ENCODE data around the gene OTUD3. TPM values are rescaled to one million over a fixed set of nuclear protein-coding genes. Genes with fewer than 3 reads are reported as not detected.
A peak's percentile ranks its signal among the peaks of the same experiment; 100 is the strongest.
"Not testable (repeated sequence)": the region's sequence is repeated elsewhere in the genome, so short reads cannot be mapped to it uniquely, and the experiment has no call there.

Gene OTUD3
- 10.0 and 12.6 TPM in 2 replicates for total RNA-seq

DNA sequence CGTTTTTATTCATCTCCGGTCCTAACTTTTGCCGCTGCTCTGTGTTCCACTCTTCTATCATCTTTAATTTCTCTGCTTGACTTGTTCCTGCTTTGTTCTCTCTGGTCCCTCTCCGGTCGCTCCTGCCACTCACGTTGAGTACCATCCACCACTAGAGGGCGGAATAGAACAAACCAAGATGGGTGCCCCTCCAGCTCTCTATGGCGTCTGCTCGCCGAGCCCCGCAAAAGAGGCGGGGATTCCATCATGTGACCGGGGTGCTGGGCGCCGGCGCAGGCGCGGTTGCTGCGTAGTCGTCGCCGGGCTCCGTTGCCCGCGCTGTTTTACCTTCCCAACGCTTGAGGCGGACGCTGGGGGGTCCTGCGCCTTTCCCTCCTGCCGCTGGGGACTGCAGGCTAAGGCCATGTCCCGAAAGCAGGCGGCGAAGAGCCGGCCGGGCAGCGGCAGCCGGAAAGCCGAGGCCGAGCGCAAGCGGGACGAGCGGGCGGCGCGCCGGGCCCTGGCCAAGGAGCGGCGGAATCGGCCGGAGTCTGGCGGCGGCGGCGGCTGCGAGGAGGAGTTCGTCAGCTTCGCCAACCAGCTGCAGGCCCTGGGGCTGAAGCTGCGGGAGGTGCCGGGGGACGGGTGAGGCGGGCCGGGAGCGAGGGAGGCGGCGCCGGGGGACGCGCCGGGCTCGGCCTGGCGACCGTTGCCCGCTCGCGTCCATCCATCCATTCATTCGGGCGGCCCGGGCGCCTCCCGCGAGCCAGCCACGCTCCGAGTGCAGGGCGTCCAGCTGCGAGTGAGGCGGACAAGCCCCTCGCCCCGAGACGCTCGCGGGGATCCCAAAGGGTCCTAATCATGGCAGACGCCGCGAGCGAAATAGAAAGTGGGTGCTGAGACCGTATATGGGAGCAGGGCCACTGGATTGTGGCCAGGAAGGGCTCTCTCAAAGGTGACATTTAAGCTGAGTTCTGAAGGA is at the start of gene OTUD3:
TSS of gene OTUD3 (plus strand) at position 285 of the 961 bp plus-strand sequence. CDS start at position 404, 119 bp downstream.
- H3K4me3 Mint-ChIP-seq (ENCODE audit: low read depth): peak within 1 kb of the TSS; percentile 83
- H3K27me3 Mint-ChIP-seq (ENCODE audit: low read depth): peaks cover 5% of the 10 kb centered on the region
- H3K9me3 Mint-ChIP-seq: no peaks in the 10 kb centered on the region
- H3K36me3 Mint-ChIP-seq (ENCODE audit: low read depth): peaks cover 2% of the 10 kb centered on the region
- intact Hi-C loops (cut with micrococcal nuclease): no loop called here
- H3K27ac Mint-ChIP-seq: peak within 1 kb of the TSS; percentile 60
- peak; percentile 95 for DNase-seq (ENCODE audit: low spot score)
- peaks cover 27% of the 10 kb centered on the region for H3K4me1 Mint-ChIP-seq (ENCODE audit: low read depth)

- DNase-seq (ENCODE audit: low spot score): no peak
- Mint-ChIP-seq H3K36me3 (ENCODE audit: low read depth) (no peaks in the 10 kb centered on the region), H3K9me3 (no peaks in the 10 kb centered on the region), H3K27ac (no peak overlapping the region), H3K27me3 (ENCODE audit: low read depth) (peaks cover 13% of the 10 kb centered on the region), H3K4me3 (ENCODE audit: low read depth) (no peak overlapping the region), H3K4me1 (ENCODE audit: low read depth) (no peaks in the 10 kb centered on the region)
- intact Hi-C loops (cut with micrococcal nuclease): no loop called here
Observed at GRCh38 chr1:19835578-19835977, 46.6 kb upstream of the OTUD3 start.

- no peaks in the 10 kb centered on the region for H3K9me3 Mint-ChIP-seq
- intact Hi-C loops (cut with micrococcal nuclease): no loop called here
- no peaks in the 10 kb centered on the region for H3K4me1 Mint-ChIP-seq (ENCODE audit: low read depth)
- no peaks in the 10 kb centered on the region for H3K36me3 Mint-ChIP-seq (ENCODE audit: low read depth)
- no peak overlapping the region for H3K4me3 Mint-ChIP-seq (ENCODE audit: low read depth)
- no peak overlapping the region for H3K27ac Mint-ChIP-seq
- no peak for DNase-seq (ENCODE audit: low spot score)
- H3K27me3 Mint-ChIP-seq (ENCODE audit: low read depth): peaks cover 10% of the 10 kb centered on the region
Observed at GRCh38 chr1:19837866-19838265, 44.3 kb upstream of the OTUD3 start.

DNA sequence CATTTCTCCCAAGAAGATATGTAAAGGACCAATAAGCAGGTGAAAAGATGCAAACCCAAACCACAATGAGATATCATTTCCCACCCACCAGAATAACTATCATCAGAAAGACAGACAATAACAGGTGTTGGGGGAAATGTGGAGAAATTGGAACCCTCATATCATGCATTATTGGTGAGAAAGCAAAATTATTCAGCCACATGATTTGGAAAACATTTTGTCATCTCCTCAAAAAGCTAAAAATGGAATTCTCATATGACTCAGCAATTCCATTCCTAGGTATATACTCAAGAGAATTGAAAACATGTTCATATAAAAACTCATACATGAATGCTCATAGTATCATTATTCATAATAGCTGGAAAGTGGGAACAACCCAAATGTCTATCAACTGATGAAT is 42.0 kb upstream of the OTUD3 start:
- H3K9me3 Mint-ChIP-seq: no peaks in the 10 kb centered on the region
- H3K36me3 Mint-ChIP-seq (ENCODE audit: low read depth): no peaks in the 10 kb centered on the region
- H3K27ac Mint-ChIP-seq: no peak overlapping the region
- no peak for DNase-seq (ENCODE audit: low spot score)
- H3K27me3 Mint-ChIP-seq (ENCODE audit: low read depth): peaks cover 16% of the 10 kb centered on the region
- intact Hi-C loops (cut with micrococcal nuclease): no loop called here
- no peak overlapping the region for H3K4me3 Mint-ChIP-seq (ENCODE audit: low read depth)
- H3K4me1 Mint-ChIP-seq (ENCODE audit: low read depth): no peaks in the 10 kb centered on the region

GRCh38 chr1:19844731-19845495 is 37.3 kb upstream of the OTUD3 start:
- intact Hi-C loops (cut with micrococcal nuclease): no loop called here
- Mint-ChIP-seq H3K9me3 (no peaks in the 10 kb centered on the region), H3K27ac (no peak overlapping the region), H3K4me3 (ENCODE audit: low read depth) (no peak overlapping the region), H3K4me1 (ENCODE audit: low read depth) (no peaks in the 10 kb centered on the region), H3K27me3 (ENCODE audit: low read depth) (peaks cover 14% of the 10 kb centered on the region), H3K36me3 (ENCODE audit: low read depth) (no peaks in the 10 kb centered on the region)
- no peak for DNase-seq (ENCODE audit: low spot score)

DNA sequence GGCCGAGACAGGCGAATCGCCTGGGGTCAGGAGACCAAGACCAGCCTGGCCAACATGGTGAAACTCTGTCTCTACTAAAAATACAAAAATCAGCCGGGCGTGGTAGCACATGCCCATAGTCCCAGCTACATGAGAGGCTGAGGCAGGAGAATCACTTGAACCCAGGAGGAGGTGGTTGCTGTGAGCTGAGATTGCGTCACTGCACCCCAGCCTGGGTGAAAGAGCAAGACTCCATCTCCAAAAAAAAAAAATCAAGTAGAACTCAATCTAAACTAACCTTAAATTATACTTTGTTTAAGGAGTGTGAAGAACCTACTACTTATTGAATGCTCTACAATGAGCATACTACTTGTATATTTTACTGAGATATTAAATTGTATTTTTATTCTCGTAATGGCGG is 36.6 kb upstream of the OTUD3 start:
- no peak for DNase-seq (ENCODE audit: low spot score)
- Mint-ChIP-seq H3K4me3 (ENCODE audit: low read depth) (no peak overlapping the region), H3K36me3 (ENCODE audit: low read depth) (no peaks in the 10 kb centered on the region), H3K4me1 (ENCODE audit: low read depth) (no peaks in the 10 kb centered on the region), H3K27ac (no peak overlapping the region), H3K9me3 (no peaks in the 10 kb centered on the region), H3K27me3 (ENCODE audit: low read depth) (peaks cover 14% of the 10 kb centered on the region)
- intact Hi-C loops (cut with micrococcal nuclease): no loop called here

- DNase-seq (ENCODE audit: low spot score): no peak
- no peak overlapping the region for H3K4me3 Mint-ChIP-seq (ENCODE audit: low read depth)
- H3K36me3 Mint-ChIP-seq (ENCODE audit: low read depth): no peaks in the 10 kb centered on the region
- peaks cover 14% of the 10 kb centered on the region for H3K27me3 Mint-ChIP-seq (ENCODE audit: low read depth)
- no peaks in the 10 kb centered on the region for H3K4me1 Mint-ChIP-seq (ENCODE audit: low read depth)
- intact Hi-C loops (cut with micrococcal nuclease): no loop called here
- no peaks in the 10 kb centered on the region for H3K9me3 Mint-ChIP-seq
- no peak overlapping the region for H3K27ac Mint-ChIP-seq
Observed at GRCh38 chr1:19846338-19846737, 35.9 kb upstream of the OTUD3 start.

GRCh38 chr1:19847334-19847733 is 34.9 kb upstream of the OTUD3 start:
- H3K4me1 Mint-ChIP-seq (ENCODE audit: low read depth); H3K9me3 Mint-ChIP-seq; DNase-seq (ENCODE audit: low spot score); intact Hi-C loops (cut with micrococcal nuclease); H3K27ac Mint-ChIP-seq; H3K4me3 Mint-ChIP-seq (ENCODE audit: low read depth); H3K36me3 Mint-ChIP-seq (ENCODE audit: low read depth): not testable (repeated sequence)
- H3K27me3 Mint-ChIP-seq (ENCODE audit: low read depth): peaks cover 14% of the 10 kb centered on the region

DNA sequence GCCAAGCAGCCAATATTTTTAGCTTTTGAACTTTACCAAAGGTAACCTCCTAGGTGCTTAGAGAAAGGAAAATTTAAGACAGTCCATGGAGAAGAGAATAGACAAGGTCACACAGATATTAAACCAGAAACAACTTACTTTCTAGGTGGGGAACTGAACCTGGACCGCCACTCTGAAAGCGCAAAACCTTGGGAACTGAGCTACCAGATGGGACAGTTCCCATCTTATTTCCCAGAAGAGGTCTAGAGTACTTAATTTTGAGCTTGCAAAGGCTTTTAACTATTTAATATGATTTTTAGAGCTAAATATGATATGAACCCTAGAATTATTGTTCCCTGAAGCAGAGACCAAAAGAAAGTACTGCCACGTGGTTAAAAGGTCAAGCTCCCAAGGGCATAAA is 32.9 kb upstream of the OTUD3 start:
- H3K4me3 Mint-ChIP-seq (ENCODE audit: low read depth); H3K27ac Mint-ChIP-seq; H3K4me1 Mint-ChIP-seq (ENCODE audit: low read depth); intact Hi-C loops (cut with micrococcal nuclease); H3K9me3 Mint-ChIP-seq; H3K36me3 Mint-ChIP-seq (ENCODE audit: low read depth); DNase-seq (ENCODE audit: low spot score): not testable (repeated sequence)
- H3K27me3 Mint-ChIP-seq (ENCODE audit: low read depth): peaks cover 14% of the 10 kb centered on the region

DNA sequence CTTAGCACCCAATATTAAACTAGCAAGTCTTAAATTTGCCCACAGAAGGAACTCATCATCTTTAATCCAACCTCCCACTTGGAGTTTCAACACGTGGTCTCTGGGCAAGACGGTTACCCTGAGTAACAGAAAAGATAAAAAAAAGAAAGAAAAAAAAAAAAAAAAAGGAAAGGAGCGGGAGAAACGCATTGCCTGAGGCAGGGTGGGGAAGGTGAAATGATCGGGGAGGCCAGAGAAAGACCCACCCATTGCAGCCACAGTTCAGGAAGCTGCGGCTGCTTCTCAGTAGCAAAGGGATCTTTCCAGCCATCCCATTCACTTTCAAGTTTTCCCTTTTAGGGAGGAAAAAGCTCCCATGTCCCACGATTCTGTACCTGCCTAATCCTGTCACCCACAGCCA is 32.0 kb upstream of the OTUD3 start:
- H3K27ac Mint-ChIP-seq: no peak overlapping the region
- no peak overlapping the region for H3K4me3 Mint-ChIP-seq (ENCODE audit: low read depth)
- no peaks in the 10 kb centered on the region for H3K36me3 Mint-ChIP-seq (ENCODE audit: low read depth)
- H3K9me3 Mint-ChIP-seq: no peaks in the 10 kb centered on the region
- intact Hi-C loops (cut with micrococcal nuclease): no loop called here
- H3K4me1 Mint-ChIP-seq (ENCODE audit: low read depth): no peaks in the 10 kb centered on the region
- H3K27me3 Mint-ChIP-seq (ENCODE audit: low read depth): peaks cover 9% of the 10 kb centered on the region
- no peak for DNase-seq (ENCODE audit: low spot score)

DNA sequence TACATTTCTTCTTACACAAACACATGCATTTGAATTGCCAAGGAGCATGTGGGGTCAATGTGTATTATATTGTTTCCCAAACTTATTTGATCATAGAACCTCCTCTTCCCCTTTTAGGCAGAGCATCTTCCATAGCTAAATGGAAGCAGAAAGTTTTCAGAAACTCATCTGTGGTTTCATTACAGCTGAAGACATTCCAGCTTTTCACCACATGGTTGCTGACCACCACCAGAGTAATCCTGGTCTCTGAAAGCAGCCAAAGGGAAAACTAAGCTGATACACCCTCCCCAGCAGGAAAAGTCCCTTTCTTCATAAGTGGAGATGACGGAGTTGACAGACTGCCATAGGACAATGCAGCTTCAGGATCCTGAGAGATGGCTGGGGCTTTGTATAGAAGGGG is 30.2 kb upstream of the OTUD3 start:
- H3K27me3 Mint-ChIP-seq (ENCODE audit: low read depth): peaks cover 2% of the 10 kb centered on the region
- no peak overlapping the region for H3K4me3 Mint-ChIP-seq (ENCODE audit: low read depth)
- H3K4me1 Mint-ChIP-seq (ENCODE audit: low read depth): no peaks in the 10 kb centered on the region
- intact Hi-C loops (cut with micrococcal nuclease): no loop called here
- H3K36me3 Mint-ChIP-seq (ENCODE audit: low read depth): no peaks in the 10 kb centered on the region
- no peak for DNase-seq (ENCODE audit: low spot score)
- H3K9me3 Mint-ChIP-seq: no peaks in the 10 kb centered on the region
- H3K27ac Mint-ChIP-seq: no peak overlapping the region

DNA sequence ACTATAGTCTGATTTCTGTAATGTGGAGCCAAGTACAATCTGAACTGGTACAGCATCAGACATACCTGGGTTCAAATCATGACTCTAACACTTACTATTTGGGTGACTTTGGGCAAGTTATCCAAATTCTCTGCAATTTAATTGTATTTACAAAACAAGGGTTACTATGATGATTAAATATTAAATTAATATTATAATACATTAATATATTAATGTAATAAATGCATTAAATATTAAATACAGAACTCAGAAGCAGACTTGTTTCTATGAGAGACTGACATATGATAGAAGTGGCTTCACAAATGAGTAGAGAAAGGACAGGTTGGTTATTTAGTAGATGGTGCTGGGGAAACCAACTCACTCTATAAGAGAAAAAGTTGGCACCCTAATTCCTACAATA is 27.3 kb upstream of the OTUD3 start:
- intact Hi-C loops (cut with micrococcal nuclease): no loop called here
- Mint-ChIP-seq H3K4me3 (ENCODE audit: low read depth) (no peak overlapping the region), H3K27me3 (ENCODE audit: low read depth) (peaks cover 8% of the 10 kb centered on the region), H3K4me1 (ENCODE audit: low read depth) (no peaks in the 10 kb centered on the region), H3K36me3 (ENCODE audit: low read depth) (no peaks in the 10 kb centered on the region), H3K9me3 (no peaks in the 10 kb centered on the region), H3K27ac (no peak overlapping the region)
- no peak for DNase-seq (ENCODE audit: low spot score)

- H3K36me3 Mint-ChIP-seq (ENCODE audit: low read depth): no peaks in the 10 kb centered on the region
- H3K9me3 Mint-ChIP-seq: peaks cover 5% of the 10 kb centered on the region
- intact Hi-C loops (cut with micrococcal nuclease): no loop called here
- H3K27ac Mint-ChIP-seq: no peak overlapping the region
- no peaks in the 10 kb centered on the region for H3K4me1 Mint-ChIP-seq (ENCODE audit: low read depth)
- H3K4me3 Mint-ChIP-seq (ENCODE audit: low read depth): no peak overlapping the region
- DNase-seq (ENCODE audit: low spot score): no peak
- peaks cover 14% of the 10 kb centered on the region for H3K27me3 Mint-ChIP-seq (ENCODE audit: low read depth)
Observed at GRCh38 chr1:19858893-19859292, 23.3 kb upstream of the OTUD3 start.
